Endothelial cell of umbilical vein (primary cell): Measurements from ENCODE around the gene TBATA. TPM values are rescaled to one million over a fixed set of nuclear protein-coding genes. Genes with fewer than 3 reads are reported as not detected.

Experiments used
- BruUV-seq: library from RNA; stranded (reverse); fragments of 400-500 nt; replicated peaks from 2 replicates; lab custom pipeline; 2021; lab: Mats Ljungman, UMichigan
- CTCF ChIA-PET: fragments of 300-600, 350-600 bp; sonication (Branson Sonifier 250); formaldehyde crosslinking; loops from one replicate; lab custom pipeline; 2021; ENCODE audit warnings: antibody characterized with exemption, inconsistent platforms; lab: Charles Lee
- POLR2A ChIA-PET: fragments of 300-600, 350-600 bp; sonication (Branson Sonifier 250); formaldehyde crosslinking; loops from one replicate; lab custom pipeline; 2021; ENCODE audit warnings: antibody characterized with exemption, inconsistent platforms; lab: Charles Lee
- DNase-seq: peaks from one replicate; pipeline ENCODE4 v3.0.0-alpha.2; 2011; ENCODE audit warnings: low read depth, low spot score
- FAIRE-seq: peaks from 2 replicates; lab custom pipeline; 2011; peaks lifted over from hg19 to GRCh38; lab: Jason Lieb, UNC
- H2AFZ ChIP-seq: 2 replicates; pipeline ENCODE4 v1.6.0; 2012; ENCODE audit warnings: low read depth, low read length, control low read depth, inconsistent platforms
- H3K27ac ChIP-seq: 2 replicates; pipeline ENCODE4 v1.5.1; 2011; ENCODE audit warnings: low read depth, mild to moderate bottlenecking, control low read depth, low read length, moderate library complexity; ENCODE audit not compliant: insufficient read depth
- H3K27me3 ChIP-seq, 2 experiments: 2 replicates each; pipeline versions ENCODE4 v1.6.0 to v1.6.1; 2011; ENCODE audit warnings: low read length in 2 of 2, mixed read lengths in 1 of 2; ENCODE audit not compliant: control insufficient read depth in 2 of 2, insufficient read depth in 2 of 2
- H3K36me3 ChIP-seq, 2 experiments: 2 replicates in 1 of 2; 3 replicates in 1 of 2; pipeline ENCODE4 v1.5.1; 2011; ENCODE audit warnings: low read length in 2 of 2, mild to moderate bottlenecking in 1 of 2, moderate library complexity in 1 of 2; ENCODE audit not compliant: control insufficient read depth in 2 of 2, insufficient read depth in 2 of 2; ENCODE audit errors: extremely low read depth in 1 of 2
- H3K4me1 ChIP-seq: 3 replicates; pipeline ENCODE4 v1.5.1; 2011; ENCODE audit warnings: mild to moderate bottlenecking, low read length; ENCODE audit not compliant: control insufficient read depth, insufficient read depth; ENCODE audit errors: extremely low read depth
- H3K4me2 ChIP-seq: 2 replicates; pipeline ENCODE4 v1.6.1; 2011; ENCODE audit warnings: low read length, control low read depth, mixed read lengths; ENCODE audit not compliant: insufficient read depth
- H3K4me3 ChIP-seq, 3 experiments: fragments of 200-600 bp in 1 of 3; sonication (generic), shearing (Covaris generic) in 1 of 3; replicated peaks in 1 of 3; 2 replicates each; pipeline ENCODE4 v1.5.1; 2011 to 2016; ENCODE audit warnings: control low read depth in 3 of 3, low read length in 3 of 3, mild to moderate bottlenecking in 2 of 3, inconsistent platforms in 1 of 3, low read depth in 1 of 3, moderate library complexity in 1 of 3; ENCODE audit not compliant: insufficient read depth in 1 of 3
- H3K79me2 ChIP-seq: 2 replicates; pipeline ENCODE4 v1.6.0; 2012; ENCODE audit warnings: low read length, inconsistent platforms; ENCODE audit not compliant: control insufficient read depth, insufficient read depth
- H3K9ac ChIP-seq: replicated peaks from 2 replicates; pipeline ENCODE3; 2011; ENCODE audit warnings: low read length, control low read depth; ENCODE audit not compliant: insufficient read depth; ENCODE audit errors: extremely low read depth
- H3K9me1 ChIP-seq: replicated peaks from 3 replicates; pipeline ENCODE4 v1.6.0; 2011; ENCODE audit warnings: mild to moderate bottlenecking, low read length; ENCODE audit not compliant: control insufficient read depth, insufficient read depth; ENCODE audit errors: extremely low read depth
- H3K9me3 ChIP-seq: replicated peaks from 2 replicates; pipeline ENCODE4 v1.5.1; 2012; ENCODE audit warnings: low read length, inconsistent platforms; ENCODE audit not compliant: control insufficient read depth, insufficient read depth
- H4K20me1 ChIP-seq: replicated peaks from 2 replicates; pipeline ENCODE3; 2011; ENCODE audit warnings: mild to moderate bottlenecking, low read length; ENCODE audit not compliant: control insufficient read depth, insufficient read depth; ENCODE audit errors: extremely low read depth
- EZH2 ChIP-seq: IDR thresholded peaks from 2 replicates; pipeline ENCODE4 v1.6.1; 2012; ENCODE audit warnings: borderline replicate concordance, low read depth, mild to moderate bottlenecking, moderate library complexity, low read length, inconsistent platforms; ENCODE audit not compliant: severe bottlenecking
- FOS ChIP-seq: IDR thresholded peaks from 2 replicates; pipeline ENCODE4 v1.6.1; 2011; ENCODE audit warnings: mild to moderate bottlenecking, low read length, moderate library complexity, borderline replicate concordance; ENCODE audit not compliant: insufficient read depth
- GATA2 ChIP-seq: IDR thresholded peaks from 2 replicates; pipeline ENCODE4 v1.7.0; 2011; ENCODE audit warnings: low read depth, mild to moderate bottlenecking, moderate library complexity, mixed read lengths, low read length; ENCODE audit not compliant: insufficient read length, insufficient read depth
- JUN ChIP-seq: IDR thresholded peaks from 2 replicates; pipeline ENCODE4 v1.6.1; 2011; ENCODE audit warnings: borderline replicate concordance, low read depth; ENCODE audit not compliant: insufficient read length, insufficient read depth
- MYC ChIP-seq: IDR thresholded peaks from one replicate; pipeline ENCODE4 v1.6.1; 2011; ENCODE audit warnings: mild to moderate bottlenecking, low read depth, low read length
- POLR2A ChIP-seq: IDR thresholded peaks from 2 replicates; pipeline ENCODE4 v1.6.1; 2012; ENCODE audit warnings: low read depth, mild to moderate bottlenecking, control low read depth, low read length
- POLR2AphosphoS5 ChIP-seq: IDR thresholded peaks from 2 replicates; pipeline ENCODE4 v1.6.1; 2012; ENCODE audit warnings: low read depth, mild to moderate bottlenecking, control low read depth, low read length, moderate library complexity; ENCODE audit not compliant: insufficient read depth
- dilution Hi-C: fragments of 300-500 bp; cut with MboI; formaldehyde crosslinking; loops from one replicate; pipeline ENCODE4 v1.15.0; 2019; ENCODE audit warnings: low sequenced_read_pairs; ENCODE audit not compliant: extremely low pct_ligation_motif_present
- intact Hi-C: fragments of 100-400 bp; cut with micrococcal nuclease; formaldehyde crosslinking; loops from one replicate; pipeline ENCODE4 v1.10.0; 2022
- polyA plus RNA-seq, 4 experiments: library from polyadenylated mRNA; depleted of rRNA in 3 of 4; stranded (reverse) in 3 of 4; unstranded in 1 of 4; fragments of >200 nt; gene quantifications; 2 replicates each; pipeline versions ENCODE4 v1.2.1 to v1.2.3, GENCODE V29; 2011 to 2012; ENCODE audit warnings: missing spikeins in 1 of 4
- total RNA-seq: library from RNA; stranded (reverse); gene quantifications from 2 replicates; pipeline ENCODE4 v1.2.3, GENCODE V29; 2021
- TF ChIP-seq, protein P1 (sequence below), 2 donors: IDR thresholded peaks; 1 replicate in 1 of 2; 2 replicates in 1 of 2; pipeline ENCODE4 v1.5.1; 2011; ENCODE audit warnings: low read length in 2 of 2, mild to moderate bottlenecking in 2 of 2, moderate library complexity in 2 of 2, control low read depth in 1 of 2, inconsistent platforms in 1 of 2, low read depth in 1 of 2; ENCODE audit not compliant: insufficient read depth in 1 of 2; ENCODE audit errors: extremely low read depth in 1 of 2
- TF ChIP-seq, protein P2 (sequence below): IDR thresholded peaks from 2 replicates; pipeline ENCODE4 v1.6.1; 2011; ENCODE audit not compliant: insufficient read depth, insufficient read length

Gene TBATA
- total and polyA plus RNA-seq, 2 donors (not counting 3 experiments of a cell fraction or from before 2014, with no cell fraction given) = not detected

DNA sequence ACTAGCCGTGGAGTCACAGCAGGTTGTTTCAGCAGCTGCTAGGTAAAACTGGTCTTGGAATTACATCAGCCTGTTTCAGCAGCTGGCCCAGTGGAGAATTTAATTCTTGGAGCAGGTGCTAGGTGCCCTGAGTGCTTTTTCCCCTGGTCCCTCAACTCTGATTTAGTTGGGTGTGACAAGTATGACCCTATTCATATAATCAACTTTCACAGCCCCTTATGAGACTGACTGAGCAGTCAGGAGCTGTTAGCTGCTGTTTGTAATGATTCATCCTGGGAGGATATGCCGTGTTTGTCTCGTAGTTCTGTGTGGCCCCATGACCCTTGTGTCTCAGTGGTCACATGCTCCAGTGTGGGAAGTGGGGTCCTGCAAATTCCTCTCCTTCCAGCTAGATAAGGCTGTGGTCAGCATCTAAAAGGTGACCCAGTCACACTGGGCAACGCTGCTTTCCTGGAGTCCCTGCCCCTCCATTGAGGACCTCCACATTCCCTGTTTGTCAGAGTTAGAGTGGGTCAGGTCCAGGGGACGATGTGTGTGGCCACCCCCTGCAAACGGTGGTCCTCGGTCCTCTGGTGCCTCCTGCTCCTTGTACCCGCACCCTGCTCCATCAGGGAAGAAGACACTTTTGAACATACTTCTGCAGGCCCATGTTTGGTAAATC, 28.3 kb downstream of the TBATA start:
- FAIRE-seq = no peak

DNA sequence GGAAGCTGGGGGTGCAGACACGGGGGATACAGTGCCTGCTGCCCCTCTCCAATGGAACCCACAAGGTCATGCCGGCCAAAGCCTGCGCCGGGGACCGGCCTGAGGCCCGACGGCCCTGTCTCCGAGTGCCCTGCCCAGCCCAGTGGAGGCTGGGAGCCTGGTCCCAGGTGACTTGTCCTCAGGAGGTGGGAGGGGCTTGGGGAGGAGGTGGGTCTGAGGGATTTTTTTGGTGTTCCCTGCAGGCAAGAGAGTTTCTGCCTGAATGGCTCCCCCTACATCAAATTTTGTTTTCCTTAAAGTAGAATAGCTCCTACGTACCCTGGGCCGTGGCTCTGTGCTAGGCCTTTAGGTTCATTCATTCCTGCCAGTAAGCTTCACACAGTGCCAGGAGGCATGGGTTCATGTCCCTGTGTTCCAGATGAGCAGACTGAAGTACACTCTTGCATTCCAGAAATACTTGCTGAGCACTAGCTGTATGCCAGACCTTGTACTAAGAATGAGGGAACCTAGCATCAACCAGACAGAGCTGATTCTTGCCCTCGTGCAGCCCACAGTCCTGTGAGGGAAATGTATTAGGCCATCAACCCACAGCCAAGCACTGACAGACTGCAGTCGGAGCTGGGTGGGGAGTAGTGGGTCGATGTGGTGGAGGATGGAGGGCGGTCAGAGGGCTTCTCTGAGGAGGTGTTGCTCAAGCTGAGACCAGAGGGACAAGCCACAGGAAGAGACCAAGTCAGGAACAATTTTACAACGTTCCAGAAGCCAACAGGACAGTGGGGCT, 31.1 kb downstream of the TBATA start:
- TF ChIP-seq POLR2AphosphoS5 (no peak), MYC (no peak), JUN (no peak), GATA2 (no peak), POLR2A (no peak), FOS (no peak), EZH2 (no peak)
- TF ChIP-seq, protein P1, sequence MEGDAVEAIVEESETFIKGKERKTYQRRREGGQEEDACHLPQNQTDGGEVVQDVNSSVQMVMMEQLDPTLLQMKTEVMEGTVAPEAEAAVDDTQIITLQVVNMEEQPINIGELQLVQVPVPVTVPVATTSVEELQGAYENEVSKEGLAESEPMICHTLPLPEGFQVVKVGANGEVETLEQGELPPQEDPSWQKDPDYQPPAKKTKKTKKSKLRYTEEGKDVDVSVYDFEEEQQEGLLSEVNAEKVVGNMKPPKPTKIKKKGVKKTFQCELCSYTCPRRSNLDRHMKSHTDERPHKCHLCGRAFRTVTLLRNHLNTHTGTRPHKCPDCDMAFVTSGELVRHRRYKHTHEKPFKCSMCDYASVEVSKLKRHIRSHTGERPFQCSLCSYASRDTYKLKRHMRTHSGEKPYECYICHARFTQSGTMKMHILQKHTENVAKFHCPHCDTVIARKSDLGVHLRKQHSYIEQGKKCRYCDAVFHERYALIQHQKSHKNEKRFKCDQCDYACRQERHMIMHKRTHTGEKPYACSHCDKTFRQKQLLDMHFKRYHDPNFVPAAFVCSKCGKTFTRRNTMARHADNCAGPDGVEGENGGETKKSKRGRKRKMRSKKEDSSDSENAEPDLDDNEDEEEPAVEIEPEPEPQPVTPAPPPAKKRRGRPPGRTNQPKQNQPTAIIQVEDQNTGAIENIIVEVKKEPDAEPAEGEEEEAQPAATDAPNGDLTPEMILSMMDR (IDR thresholded peaks at IDR 0.05; ENCODE audit: extremely low read depth in 1 of 2, insufficient read depth in 1 of 2, low read depth in 1 of 2, low read length in 2 of 2) = no peak
- TF ChIP-seq, protein P2, sequence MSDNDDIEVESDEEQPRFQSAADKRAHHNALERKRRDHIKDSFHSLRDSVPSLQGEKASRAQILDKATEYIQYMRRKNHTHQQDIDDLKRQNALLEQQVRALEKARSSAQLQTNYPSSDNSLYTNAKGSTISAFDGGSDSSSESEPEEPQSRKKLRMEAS = no peak
- FAIRE-seq = no peak
- intact Hi-C loops (no loop called here), dilution Hi-C loops (no loop called here)
- Histone ChIP-seq H3K9me1 (no peaks in the 10 kb centered on the region), H3K27me3 (peaks cover 0 to 6% of the 10 kb centered on the region in 2 experiments), H3K9me3 (no peaks in the 10 kb centered on the region), H3K36me3 (no peaks in the 10 kb centered on the region), H3K4me3 (no peak overlapping the region), H3K9ac (no peak overlapping the region), H2AFZ (no peak overlapping the region), H4K20me1 (no peaks in the 10 kb centered on the region), H3K4me1 (no peaks in the 10 kb centered on the region), H3K4me2 (no peak overlapping the region), H3K79me2 (no peaks in the 10 kb centered on the region), H3K27ac (no peak overlapping the region)
- BruUV-seq = no TSS peak
- no peak for DNase-seq
- ChIA-PET POLR2A (no interaction called here), CTCF (interaction anchor here (0.6 to 3.1 kb wide), 8 partner anchors 8 to 532 kb away, joined by 3 to 8 read pairs (median 4); no protein-coding TSS in a partner anchor)

More for the DNA sequence above, 28.3 kb downstream of the TBATA start:
- dilution Hi-C loops (no loop called here), intact Hi-C loops (no loop called here)
- CTCF ChIA-PET = interaction anchor here (1.4 kb wide), 1 partner anchor 295 kb away, joined by 6 read pairs; no protein-coding TSS in a partner anchor
- TF ChIP-seq JUN = no peak
- TF ChIP-seq POLR2A = no peak
- no peak for TF ChIP-seq EZH2
- no peak for TF ChIP-seq MYC
- no peak for DNase-seq
- no peaks in the 10 kb centered on the region for H3K36me3 ChIP-seq
- no peaks in the 10 kb centered on the region for H3K79me2 ChIP-seq
- no peak overlapping the region for H2AFZ ChIP-seq
- no peaks in the 10 kb centered on the region for H3K9me1 ChIP-seq
- POLR2A ChIA-PET = no interaction called here
- no peaks in the 10 kb centered on the region for H3K9me3 ChIP-seq
- H3K4me2 ChIP-seq = no peak overlapping the region
- H3K27ac ChIP-seq = no peak overlapping the region
- H3K27me3 ChIP-seq = peaks cover 0 to 6% of the 10 kb centered on the region in 2 experiments
- H4K20me1 ChIP-seq = no peaks in the 10 kb centered on the region
- no peak overlapping the region for H3K9ac ChIP-seq
- H3K4me1 ChIP-seq = no peaks in the 10 kb centered on the region
- BruUV-seq = no TSS peak
- H3K4me3 ChIP-seq = no peak overlapping the region
